HG02884 (cell line): ENCODE results near the gene KANSL3.
"Not testable (repeated sequence)": the region's sequence is repeated elsewhere in the genome, so short reads cannot be mapped to it uniquely, and the experiment has no call there.

ENCODE experiments used
- ATAC-seq: cut with Tn5 transposase; IDR thresholded peaks from one replicate; pipeline ENCODE4 v1.9.1; 2021; ENCODE audit warnings: mild to moderate bottlenecking, moderate library complexity; ENCODE audit not compliant: unreplicated experiment

KANSL3 gene

GRCh38 chr2:96564026-96564425 is 74.1 kb downstream of the KANSL3 start:
- no peak for ATAC-seq

- no peak for ATAC-seq
These were observed 79.6 kb downstream of the KANSL3 start for GRCh38 chr2:96558485-96558884.

DNA sequence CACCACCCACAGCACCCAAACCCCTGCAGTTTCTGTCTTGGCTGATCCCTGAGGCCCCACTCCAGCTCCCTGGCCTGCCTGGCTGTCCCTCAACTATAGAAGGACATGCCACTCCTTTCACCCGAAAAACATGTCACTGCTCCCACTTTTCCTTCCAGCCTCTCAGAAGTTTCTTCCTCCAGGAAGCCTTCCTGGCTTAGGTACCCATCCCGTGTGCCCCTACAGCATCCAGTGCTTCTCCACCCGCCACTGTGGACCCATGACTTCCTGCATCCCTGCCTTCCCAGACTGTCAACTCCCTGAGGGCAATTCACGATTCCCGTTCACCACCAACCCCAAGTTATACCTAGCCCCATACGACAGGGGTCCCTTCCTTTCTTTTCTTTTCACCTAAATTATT is 80.1 kb downstream of the KANSL3 start:
- no peak for ATAC-seq

GRCh38 chr2:96557421-96557820 is 80.7 kb downstream of the KANSL3 start:
- ATAC-seq: not testable (repeated sequence)

GRCh38 chr2:96556441-96557330 is 81.4 kb downstream of the KANSL3 start:
- no peak for ATAC-seq

DNA sequence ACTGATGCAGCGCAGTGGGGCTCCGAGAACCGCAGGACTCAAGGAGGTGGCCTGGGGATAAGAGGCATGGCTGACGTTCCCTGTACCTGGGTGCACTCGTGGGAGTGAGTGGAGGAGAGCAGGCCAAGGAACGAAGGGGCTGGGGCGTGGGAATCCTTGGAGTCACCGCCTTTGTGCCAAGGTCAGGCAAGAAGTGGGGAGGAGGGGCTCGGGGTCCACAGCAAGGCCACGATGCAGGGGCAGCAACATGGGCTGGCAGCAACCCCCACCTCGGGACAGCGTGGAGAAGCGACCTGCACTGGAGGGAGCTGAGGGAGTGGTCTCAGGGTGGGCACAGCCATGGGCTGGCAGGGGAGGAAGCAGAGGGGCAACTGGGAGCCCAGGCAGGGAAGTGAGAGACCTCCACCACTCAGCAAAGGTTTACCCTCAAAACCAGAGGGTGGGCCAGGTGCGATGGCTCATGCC is 82.9 kb downstream of the KANSL3 start:
- no peak for ATAC-seq

GRCh38 chr2:96554293-96555145 is 83.6 kb downstream of the KANSL3 start:
- no peak for ATAC-seq

GRCh38 chr2:96553957-96554292 is 84.2 kb downstream of the KANSL3 start:
- ATAC-seq: not testable (repeated sequence)

DNA sequence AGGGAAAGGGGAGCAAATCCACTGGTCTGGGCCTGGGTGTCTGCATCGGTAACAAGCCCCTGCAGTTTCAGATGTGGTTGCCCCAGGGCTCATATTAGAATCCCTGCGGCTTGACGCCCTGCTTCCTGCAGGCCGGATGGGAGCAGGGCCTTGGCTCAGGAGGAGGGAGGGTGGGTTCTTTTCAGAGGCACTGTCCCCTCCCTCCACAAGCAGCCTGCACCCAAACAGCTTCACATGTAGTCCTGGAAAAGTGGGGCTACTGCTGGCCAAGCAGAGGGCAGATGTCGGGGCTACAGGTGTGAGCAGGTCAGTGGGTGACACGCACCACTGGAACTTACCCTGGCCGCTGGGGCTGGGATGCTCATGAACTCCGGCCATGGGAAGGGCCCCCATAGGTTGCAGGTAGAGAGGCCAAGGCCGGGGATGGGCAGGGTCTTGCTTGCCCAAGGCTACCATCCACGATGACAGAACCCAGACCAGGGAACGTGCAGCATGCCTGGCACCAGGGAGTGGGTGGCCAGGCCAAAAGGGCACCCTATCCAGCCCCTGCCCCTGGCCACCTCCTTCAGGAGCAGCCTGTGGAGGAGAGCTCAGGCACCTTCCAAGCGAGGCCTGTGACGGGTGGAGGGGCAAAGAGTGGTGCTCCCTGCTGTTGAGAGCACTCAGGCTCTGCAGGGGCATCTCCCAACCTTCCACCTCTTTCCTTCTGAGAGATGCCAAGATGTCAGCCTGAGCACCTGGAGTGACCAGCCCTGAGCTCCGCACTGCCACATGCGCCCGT is 84.7 kb downstream of the KANSL3 start:
- ATAC-seq: no peak

DNA sequence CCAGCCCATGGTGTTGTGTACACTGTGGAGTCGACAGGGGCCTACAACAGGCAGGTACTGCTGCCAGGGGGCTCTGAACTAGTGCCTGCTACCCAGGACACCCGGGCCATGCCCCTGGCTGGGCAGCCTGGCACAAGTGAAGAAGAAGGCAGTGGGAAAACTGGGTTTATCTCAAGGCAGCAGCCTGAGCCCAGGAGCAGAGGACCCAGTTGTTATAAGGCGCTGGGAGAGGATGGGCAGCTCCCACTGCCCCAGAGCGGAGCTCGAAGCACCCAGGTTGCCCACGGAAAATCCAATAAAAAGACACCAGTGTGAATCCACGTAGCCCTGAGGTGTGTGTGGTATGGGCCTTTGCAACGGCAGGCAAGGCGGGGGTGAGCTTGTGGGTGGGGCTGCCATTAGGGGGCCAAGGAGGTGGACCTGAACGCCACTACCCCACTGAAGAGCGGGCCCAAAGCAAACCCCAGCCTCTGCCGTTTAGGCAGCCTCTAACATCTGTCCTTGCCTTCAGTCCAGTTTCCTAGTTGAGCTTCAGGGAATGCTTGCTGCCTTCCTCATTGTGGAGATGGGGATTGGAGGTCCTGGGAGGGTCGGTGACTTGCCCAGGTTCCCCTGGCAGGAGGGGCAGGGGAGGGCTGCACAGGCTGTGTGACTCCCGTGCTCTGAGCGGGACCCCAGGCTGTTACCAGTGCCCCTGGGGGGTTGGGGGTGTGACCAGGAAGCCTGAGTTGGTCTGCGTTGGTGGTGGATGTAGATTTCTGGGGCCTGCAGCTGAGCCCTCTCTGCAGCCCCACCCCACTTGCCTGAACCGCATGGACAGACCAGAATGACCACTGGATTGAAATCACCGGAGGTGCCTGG is 85.6 kb downstream of the KANSL3 start:
- ATAC-seq: no peak

DNA sequence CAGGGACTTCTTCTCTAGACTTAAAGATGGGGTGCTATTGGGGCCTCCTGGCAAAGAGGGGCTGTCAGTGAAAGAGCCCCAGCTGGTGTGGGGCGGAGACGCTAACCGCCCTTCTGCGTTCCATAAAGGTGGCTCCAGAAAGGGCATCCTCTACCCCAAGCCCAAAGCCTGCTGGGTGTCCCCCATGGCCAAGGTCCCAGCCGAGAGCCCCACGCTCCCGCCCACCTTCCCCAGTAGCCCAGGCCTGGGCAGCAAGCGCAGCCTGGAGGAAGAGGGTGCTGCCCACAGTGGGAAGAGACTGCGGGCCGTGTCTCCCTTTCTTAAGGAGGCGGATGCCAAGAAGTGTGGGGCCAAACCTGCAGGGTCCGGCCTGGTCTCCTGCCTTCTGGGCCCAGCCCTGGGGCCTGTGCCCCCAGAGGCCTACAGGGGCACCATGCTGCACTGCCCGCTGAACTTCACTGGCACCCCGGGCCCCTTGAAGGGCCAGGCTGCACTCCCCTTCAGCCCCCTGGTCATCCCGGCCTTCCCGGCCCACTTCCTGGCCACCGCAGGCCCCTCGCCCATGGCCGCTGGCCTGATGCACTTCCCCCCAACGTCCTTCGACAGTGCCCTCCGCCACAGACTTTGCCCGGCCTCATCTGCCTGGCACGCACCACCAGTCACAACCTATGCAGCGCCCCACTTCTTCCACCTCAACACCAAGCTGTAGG is 86.4 kb downstream of the KANSL3 start:
- no peak for ATAC-seq

DNA sequence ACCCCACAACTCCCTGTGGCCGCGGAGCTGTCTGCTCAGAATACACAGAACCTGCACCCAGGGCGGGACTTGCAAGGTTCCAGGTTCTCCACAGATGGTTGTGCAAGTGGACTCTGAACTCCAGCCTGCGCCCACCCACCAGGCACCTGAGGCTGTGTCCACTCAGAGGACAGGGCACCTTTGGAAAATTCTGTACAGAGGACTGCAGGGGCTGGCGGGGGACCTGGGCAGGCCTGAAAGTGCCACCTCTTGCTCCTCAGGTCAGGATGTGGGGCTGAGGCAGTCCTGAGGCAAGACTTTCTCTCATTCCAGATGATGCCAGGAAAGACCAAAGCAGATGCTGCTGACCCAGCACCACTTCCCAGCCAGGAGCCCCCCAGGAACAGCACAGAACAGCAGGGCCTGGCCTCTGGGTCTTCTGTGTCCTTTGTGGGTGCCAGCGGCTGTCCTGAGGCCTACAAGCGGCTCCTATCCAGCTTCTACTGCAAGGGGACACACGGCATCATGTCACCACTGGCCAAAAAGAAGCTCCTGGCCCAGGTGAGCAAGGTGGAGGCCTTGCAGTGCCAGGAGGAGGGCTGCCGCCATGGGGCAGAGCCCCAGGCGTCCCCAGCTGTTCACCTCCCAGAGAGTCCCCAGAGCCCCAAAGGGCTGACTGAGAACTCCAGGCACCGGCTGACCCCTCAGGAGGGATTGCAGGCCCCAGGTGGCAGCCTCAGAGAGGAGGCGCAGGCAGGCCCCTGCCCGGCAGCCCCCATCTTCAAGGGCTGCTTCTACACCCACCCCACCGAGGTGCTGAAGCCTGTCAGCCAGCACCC is 87.1 kb downstream of the KANSL3 start:
- no peak for ATAC-seq

DNA sequence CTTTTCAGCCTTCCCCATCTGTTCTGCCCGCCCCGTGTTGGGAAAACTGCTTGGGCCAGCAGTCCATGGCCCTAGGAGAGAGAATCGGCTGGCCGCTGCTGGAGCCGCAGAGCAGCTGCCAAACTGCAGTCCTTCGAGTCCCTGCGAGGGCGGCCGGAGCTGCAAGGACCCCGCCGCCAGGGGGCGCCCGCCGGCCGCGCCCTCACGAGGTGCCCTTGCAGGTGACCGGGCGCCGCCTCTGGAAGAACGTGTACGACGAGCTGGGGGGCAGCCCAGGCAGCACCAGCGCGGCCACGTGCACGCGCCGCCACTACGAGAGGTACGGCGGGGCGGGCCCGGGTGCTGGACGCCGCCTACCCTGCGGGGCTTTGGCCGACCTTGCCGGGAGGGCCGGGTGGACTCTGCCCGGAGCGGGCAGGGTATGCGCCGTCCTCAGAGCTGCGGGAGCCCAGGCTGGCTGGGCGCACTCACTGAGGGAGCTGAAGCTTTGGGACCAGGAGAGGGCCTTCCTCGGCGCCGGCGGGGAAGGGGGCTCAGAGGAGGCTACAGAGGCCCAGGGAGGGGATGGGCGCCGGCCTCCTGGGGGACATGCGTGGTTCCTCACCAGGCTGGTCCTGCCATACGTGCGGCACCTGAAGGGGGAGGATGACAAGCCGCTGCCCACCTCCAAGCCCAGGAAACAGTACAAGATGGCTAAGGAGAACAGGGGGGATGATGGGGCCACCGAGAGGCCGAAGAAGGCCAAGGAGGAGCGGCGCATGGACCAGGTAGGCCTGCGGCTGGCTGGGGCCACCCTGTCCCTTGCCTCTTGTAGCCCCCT is 87.9 kb downstream of the KANSL3 start:
- no peak for ATAC-seq

DNA sequence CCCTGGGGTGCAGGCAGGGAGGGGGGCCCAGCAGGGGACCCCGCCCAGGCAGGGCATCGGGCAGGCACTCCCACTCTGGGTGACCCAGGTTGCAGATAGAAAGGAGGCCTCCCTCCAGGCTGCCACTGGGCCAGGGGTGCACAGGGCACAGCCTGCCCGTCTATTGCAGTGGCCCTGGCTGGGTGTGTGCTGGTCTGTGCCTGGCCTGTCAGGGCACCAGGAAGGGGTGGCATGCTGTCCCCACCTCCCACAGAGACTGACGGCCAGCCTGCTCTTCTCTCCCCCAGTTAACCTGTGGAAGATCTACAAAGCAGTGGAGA is 88.7 kb downstream of the KANSL3 start:
- ATAC-seq: no peak

DNA sequence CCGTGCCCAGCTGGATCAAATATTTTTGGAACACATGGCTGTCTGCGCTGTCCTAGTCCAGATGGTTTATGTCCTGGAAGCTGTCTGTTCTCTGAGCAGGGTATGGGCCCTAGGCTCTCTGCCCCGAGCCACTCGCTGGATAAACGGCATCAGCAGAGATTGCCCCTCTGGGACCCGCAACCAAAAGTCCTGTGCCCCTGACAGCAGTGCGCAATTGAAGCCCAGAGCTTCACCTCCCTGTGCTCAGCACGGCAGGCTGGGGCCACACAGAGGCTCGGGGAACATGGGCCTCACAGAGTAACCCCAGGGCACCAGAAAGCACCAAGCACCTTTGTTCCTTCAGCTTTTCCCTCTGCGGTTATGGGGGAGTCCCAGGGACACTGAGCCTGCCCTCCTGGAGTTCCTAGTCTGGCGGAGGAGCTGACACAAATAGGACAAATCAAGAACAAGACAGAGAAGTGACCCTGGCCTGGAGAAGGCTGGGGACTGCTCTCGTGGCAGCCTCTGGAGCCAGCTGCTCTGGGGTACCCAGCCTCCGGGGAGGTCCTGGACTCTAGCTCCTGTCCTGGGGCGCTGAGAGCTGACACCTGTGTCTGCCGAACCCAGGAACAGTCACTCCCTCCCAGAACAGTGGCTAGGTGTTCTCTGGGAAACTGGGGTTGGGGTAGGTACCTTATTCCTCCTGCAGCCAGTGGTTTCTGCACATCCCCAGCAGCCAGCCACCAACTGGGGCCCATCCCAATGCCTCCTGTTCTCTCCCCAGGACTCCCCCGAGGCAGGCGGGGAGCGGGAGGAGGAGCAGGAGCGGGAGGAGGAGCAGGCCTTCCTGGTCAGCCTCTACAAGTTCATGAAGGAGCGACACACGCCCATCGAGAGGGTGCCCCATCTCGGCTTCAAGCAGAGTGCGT is 89.3 kb downstream of the KANSL3 start:
- no peak for ATAC-seq

DNA sequence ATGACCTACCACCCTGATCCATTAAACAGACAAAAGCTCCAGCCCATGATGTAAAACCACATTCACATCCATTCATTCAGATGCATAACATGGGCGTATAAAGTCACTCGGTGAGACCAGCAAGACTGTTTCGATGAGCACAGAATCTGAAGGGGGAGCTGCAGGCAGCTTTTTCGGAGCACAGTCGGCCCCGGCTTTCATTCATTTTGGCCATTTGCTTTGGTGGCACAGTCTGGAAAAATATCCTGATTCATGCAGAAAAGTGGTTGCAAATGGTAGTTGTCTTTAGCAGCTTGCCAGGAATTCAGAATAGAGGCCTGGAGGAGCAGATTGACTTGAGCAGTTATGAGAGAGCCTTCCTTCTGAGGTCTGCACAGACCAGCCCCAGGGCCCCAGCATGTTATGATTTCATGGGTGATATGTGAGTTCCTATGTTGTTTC is 90.4 kb downstream of the KANSL3 start:
- no peak for ATAC-seq

GRCh38 chr2:96547203-96547641 is 90.9 kb downstream of the KANSL3 start:
- no peak for ATAC-seq
